CD14-positive monocyte (primary cell): ENCODE data around the gene RFLNA. TPM values are rescaled to one million over a fixed set of nuclear protein-coding genes. Genes with fewer than 3 reads are reported as not detected.

Experiments
- DNase-seq, 3 donors: peaks; one replicate each; pipeline ENCODE4 v3.0.0-alpha.2; 2011 to 2022
- H2AFZ ChIP-seq: 2 replicates; pipeline ENCODE4 v1.6.0; 2012; ENCODE audit warnings: mild to moderate bottlenecking, low read depth, low read length, inconsistent platforms; ENCODE audit not compliant: insufficient read depth, poor library complexity, severe bottlenecking
- H3K27ac ChIP-seq, 2 donors: 1 replicate in 1 of 2; 2 replicates in 1 of 2; pipeline ENCODE4 v1.5.1; 2012 to 2013; ENCODE audit warnings: low read length in 2 of 2, control low read depth in 1 of 2, inconsistent platforms in 1 of 2, low read depth in 1 of 2, mild to moderate bottlenecking in 1 of 2
- H3K27me3 ChIP-seq, 2 donors: one replicate each; pipeline versions ENCODE4 v1.6.0 to v1.6.1; 2011 to 2013; ENCODE audit warnings: low read length in 2 of 2; ENCODE audit not compliant: control insufficient read depth in 2 of 2, insufficient read depth in 2 of 2
- H3K36me3 ChIP-seq, 2 donors: replicated peaks in 1 of 2; 1 replicate in 1 of 2; 2 replicates in 1 of 2; pipeline versions ENCODE4 v1.5.1 to v1.6.1; 2012 to 2013; ENCODE audit warnings: low read length in 2 of 2, control low read depth in 1 of 2, inconsistent platforms in 1 of 2, mild to moderate bottlenecking in 1 of 2; ENCODE audit not compliant: insufficient read depth in 2 of 2, control insufficient read depth in 1 of 2
- H3K4me1 ChIP-seq, 2 donors: 1 replicate in 1 of 2; 2 replicates in 1 of 2; pipeline versions ENCODE4 v1.5.1 to v1.6.1; 2012 to 2013; ENCODE audit warnings: low read length in 2 of 2, control low read depth in 1 of 2, inconsistent platforms in 1 of 2, mild to moderate bottlenecking in 1 of 2, moderate library complexity in 1 of 2; ENCODE audit not compliant: insufficient read depth in 2 of 2, control insufficient read depth in 1 of 2
- H3K4me2 ChIP-seq: replicated peaks from 2 replicates; pipeline ENCODE3; 2012; ENCODE audit warnings: low read length, moderate library complexity, mild to moderate bottlenecking; ENCODE audit not compliant: poor library complexity, severe bottlenecking; ENCODE audit errors: extremely low read depth
- H3K4me3 ChIP-seq, 3 experiments: fragments of 200-600 bp in 1 of 3; sonication (generic) in 1 of 3; replicated peaks in 1 of 3; 1 replicate in 2 of 3; 2 replicates in 1 of 3; pipeline ENCODE4 v1.5.1; 2011 to 2013; ENCODE audit warnings: low read length in 3 of 3, mild to moderate bottlenecking in 3 of 3, control low read depth in 2 of 3, low read depth in 2 of 3, inconsistent platforms in 1 of 3, moderate library complexity in 1 of 3
- H3K79me2 ChIP-seq: 2 replicates; pipeline ENCODE4 v1.6.0; 2012; ENCODE audit warnings: mild to moderate bottlenecking, control low read depth, inconsistent platforms, low read length, moderate library complexity; ENCODE audit not compliant: insufficient read depth
- H3K9ac ChIP-seq: 2 replicates; pipeline ENCODE4 v1.6.0; 2017; ENCODE audit warnings: low read length, mild to moderate bottlenecking; ENCODE audit not compliant: insufficient read depth, poor library complexity, severe bottlenecking
- H3K9me3 ChIP-seq, 2 donors: replicated peaks in 1 of 2; 1 replicate in 1 of 2; 2 replicates in 1 of 2; pipeline versions ENCODE4 v1.5.1 to v1.6.1; 2012 to 2013; ENCODE audit warnings: low read length in 2 of 2, control low read depth in 1 of 2; ENCODE audit not compliant: control insufficient read depth in 1 of 2, insufficient read depth in 1 of 2
- H4K20me1 ChIP-seq: 2 replicates; pipeline ENCODE4 v1.6.0; 2012; ENCODE audit warnings: mild to moderate bottlenecking, low read length, control low read depth, moderate library complexity; ENCODE audit not compliant: insufficient read depth
- H3K27ac Mint-ChIP-seq, 7 donors: one replicate each; pipeline ENCODE4 v1.8.0; 2020; ENCODE audit warnings: mild to moderate bottlenecking in 7 of 7, mixed read lengths in 7 of 7, moderate library complexity in 6 of 7, inconsistent platforms in 2 of 7
- H3K27me3 Mint-ChIP-seq, 3 donors: one replicate each; pipeline ENCODE4 v1.8.0; 2021 to 2022; ENCODE audit warnings: low read depth in 3 of 3, mild to moderate bottlenecking in 3 of 3, mixed read lengths in 3 of 3, moderate library complexity in 3 of 3, inconsistent platforms in 1 of 3
- H3K36me3 Mint-ChIP-seq, 2 donors: one replicate each; pipeline ENCODE4 v1.8.0; 2020; ENCODE audit warnings: mixed read lengths in 2 of 2, inconsistent platforms in 1 of 2, mild to moderate bottlenecking in 1 of 2
- H3K4me1 Mint-ChIP-seq: one replicate; pipeline ENCODE4 v1.8.0; 2020; ENCODE audit warnings: mild to moderate bottlenecking, mixed read lengths
- H3K4me3 Mint-ChIP-seq, 2 donors: one replicate each; pipeline ENCODE4 v1.8.0; 2020; ENCODE audit warnings: mild to moderate bottlenecking in 2 of 2, mixed read lengths in 2 of 2, moderate library complexity in 1 of 2
- H3K9me3 Mint-ChIP-seq, 7 donors: one replicate each; pipeline ENCODE4 v1.8.0; 2020 to 2022; ENCODE audit warnings: mixed read lengths in 7 of 7, mild to moderate bottlenecking in 6 of 7, moderate library complexity in 6 of 7, inconsistent platforms in 2 of 7
- WGBS: methylation state at CpG from one replicate; pipeline ENCODE4 v1.1.5; 2013; ENCODE audit warnings: missing lambda C conversion rate; ENCODE audit not compliant: insufficient coverage; 5-methylcytosine and 5-hydroxymethylcytosine counted together
- intact Hi-C, 2 donors: fragments of 100-400 bp; cut with micrococcal nuclease; formaldehyde crosslinking; loops; one replicate each; pipeline versions ENCODE4 v1.15.0 to v1.15.1; 2023
- polyA plus RNA-seq, 3 donors: library from polyadenylated mRNA; depleted of rRNA in 1 of 3; unstranded in 2 of 3; stranded (reverse) in 1 of 3; fragments of 300-500 nt in 2 of 3; fragments of >200 nt in 1 of 3; fragmentation: Illumina TruSeq in 2 of 3; gene quantifications; 1 replicate in 2 of 3; 2 replicates in 1 of 3; pipeline ENCODE4 v1.2.3, GENCODE V29; 2012 to 2021
- TF ChIP-seq, protein P1 (sequence below): fragments of 200-600 bp; IDR thresholded peaks from one replicate; pipeline ENCODE4 v1.8.0; 2022; ENCODE audit warnings: antibody characterized with exemption, mild to moderate bottlenecking

Gene RFLNA
- polyA plus RNA-seq, 3 donors, result not detected

GRCh38 chr12:124356221-124356620 is 61.3 kb downstream of the RFLNA start:
- WGBS, result 95% methylated on average over 5 of the region's 5 CpGs
- Histone ChIP-seq H3K27ac (peak overlapping the region in 1 of 2 donors; percentile 36), H3K4me3 (no peak overlapping the region), H3K27me3 (no peaks in the 10 kb centered on the region), H3K4me2 (no peak overlapping the region), H3K4me1 (no peaks in the 10 kb centered on the region), H3K9me3 (no peaks in the 10 kb centered on the region), H2AFZ (no peak overlapping the region), H4K20me1 (peaks cover 99% of the 10 kb centered on the region), H3K79me2 (no peaks in the 10 kb centered on the region), H3K36me3 (peaks cover 97 to 100% of the 10 kb centered on the region in 2 donors), H3K9ac (no peak overlapping the region)
- intact Hi-C loops, result loop anchor here in 1 of 2 donors (5.0 kb wide), 1 partner anchor 51 kb away; no protein-coding TSS in a partner anchor
- Mint-ChIP-seq H3K9me3 (no peaks in the 10 kb centered on the region), H3K27ac (peak overlapping the region in 3 of 7 donors; percentile 20 to 61 (median 50)), H3K36me3 (peaks cover 77 to 97% of the 10 kb centered on the region in 2 donors), H3K27me3 (no peaks in the 10 kb centered on the region), H3K4me1 (peaks cover 4% of the 10 kb centered on the region), H3K4me3 (no peak overlapping the region)
- TF ChIP-seq, protein P1, sequence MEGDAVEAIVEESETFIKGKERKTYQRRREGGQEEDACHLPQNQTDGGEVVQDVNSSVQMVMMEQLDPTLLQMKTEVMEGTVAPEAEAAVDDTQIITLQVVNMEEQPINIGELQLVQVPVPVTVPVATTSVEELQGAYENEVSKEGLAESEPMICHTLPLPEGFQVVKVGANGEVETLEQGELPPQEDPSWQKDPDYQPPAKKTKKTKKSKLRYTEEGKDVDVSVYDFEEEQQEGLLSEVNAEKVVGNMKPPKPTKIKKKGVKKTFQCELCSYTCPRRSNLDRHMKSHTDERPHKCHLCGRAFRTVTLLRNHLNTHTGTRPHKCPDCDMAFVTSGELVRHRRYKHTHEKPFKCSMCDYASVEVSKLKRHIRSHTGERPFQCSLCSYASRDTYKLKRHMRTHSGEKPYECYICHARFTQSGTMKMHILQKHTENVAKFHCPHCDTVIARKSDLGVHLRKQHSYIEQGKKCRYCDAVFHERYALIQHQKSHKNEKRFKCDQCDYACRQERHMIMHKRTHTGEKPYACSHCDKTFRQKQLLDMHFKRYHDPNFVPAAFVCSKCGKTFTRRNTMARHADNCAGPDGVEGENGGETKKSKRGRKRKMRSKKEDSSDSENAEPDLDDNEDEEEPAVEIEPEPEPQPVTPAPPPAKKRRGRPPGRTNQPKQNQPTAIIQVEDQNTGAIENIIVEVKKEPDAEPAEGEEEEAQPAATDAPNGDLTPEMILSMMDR, result no peak
- DNase-seq, result no peak

- Histone ChIP-seq H3K27ac (no peak overlapping the region), H3K4me2 (no peak overlapping the region), H3K9ac (no peak overlapping the region), H3K79me2 (peaks cover under 1% of the 10 kb centered on the region), H3K4me3 (no peak overlapping the region), H3K4me1 (no peaks in the 10 kb centered on the region), H3K9me3 (no peaks in the 10 kb centered on the region), H3K36me3 (peaks cover 95 to 100% of the 10 kb centered on the region in 2 donors), H3K27me3 (no peaks in the 10 kb centered on the region), H4K20me1 (peaks cover 100% of the 10 kb centered on the region), H2AFZ (no peak overlapping the region)
- H3K4me1 Mint-ChIP-seq, result peaks cover 4% of the 10 kb centered on the region
- H3K36me3 Mint-ChIP-seq, result peaks cover 75 to 95% of the 10 kb centered on the region in 2 donors
- intact Hi-C loops, result loop anchor here in 1 of 2 donors (5.0 kb wide), 1 partner anchor 50 kb away; no protein-coding TSS in a partner anchor
- TF ChIP-seq, protein P1, result no peak
- WGBS, result 96% methylated on average over 7 of the region's 15 CpGs
- H3K27ac Mint-ChIP-seq, result peak overlapping the region in 1 of 7 donors; percentile 12
- no peak for DNase-seq
- no peak overlapping the region for H3K4me3 Mint-ChIP-seq
- H3K9me3 Mint-ChIP-seq, result no peaks in the 10 kb centered on the region
- H3K27me3 Mint-ChIP-seq, result peaks cover 0 to 1% (median 0%) of the 10 kb centered on the region in 3 donors
Measured at GRCh38 chr12:124357616-124358015, 62.7 kb downstream of the RFLNA start.
